GM18861 (cell line): ENCODE data around the gene CCDC3.

Experiments
- ATAC-seq: cut with Tn5 transposase; IDR thresholded peaks from one replicate; pipeline ENCODE4 v1.9.1; 2021; ENCODE audit not compliant: unreplicated experiment

Gene CCDC3

DNA sequence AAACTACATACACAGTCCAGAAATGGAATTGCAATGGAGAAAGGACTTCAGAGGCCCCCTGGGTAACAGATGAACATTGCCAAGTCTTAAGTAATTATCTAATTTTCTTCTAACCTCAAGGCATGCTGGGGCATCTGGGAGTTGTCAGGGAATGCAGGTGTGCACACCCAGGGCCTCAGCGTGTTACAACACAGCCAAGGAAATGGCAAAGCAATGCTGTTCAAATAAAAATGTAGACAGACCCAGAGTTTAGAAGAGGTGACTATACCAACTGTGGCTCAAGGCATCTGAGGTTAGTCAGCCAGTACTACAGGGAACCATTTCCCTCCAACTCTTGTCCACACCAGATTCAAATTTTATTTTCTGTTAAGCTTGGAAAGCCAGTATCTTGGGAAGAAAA lies 73.6 kb downstream of the CCDC3 start:
- no peak for ATAC-seq

GRCh38 chr10:12925845-12926244 lies 75.7 kb downstream of the CCDC3 start:
- no peak for ATAC-seq

DNA sequence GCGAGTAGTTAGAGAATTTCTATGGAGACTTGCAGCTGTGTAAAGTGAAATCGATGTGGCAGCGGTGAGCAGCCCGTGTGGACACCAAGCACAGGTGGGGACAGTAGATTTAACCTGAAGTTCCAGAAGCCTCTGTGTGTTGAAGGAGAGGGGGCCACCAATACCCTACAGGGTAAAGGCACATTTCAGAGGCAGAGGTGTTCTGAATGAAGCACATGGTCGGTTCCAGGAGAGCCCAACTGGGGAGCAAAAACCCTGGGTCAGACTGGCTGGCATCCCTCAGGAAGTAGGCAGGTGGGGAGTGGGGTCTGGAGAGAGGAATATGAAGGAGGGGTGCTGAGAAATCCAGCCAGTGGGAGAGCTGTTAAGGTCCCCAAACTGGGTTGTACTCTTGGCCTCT lies 76.6 kb downstream of the CCDC3 start:
- no peak for ATAC-seq

GRCh38 chr10:12922117-12922900 lies 79.2 kb downstream of the CCDC3 start:
- no peak for ATAC-seq

DNA sequence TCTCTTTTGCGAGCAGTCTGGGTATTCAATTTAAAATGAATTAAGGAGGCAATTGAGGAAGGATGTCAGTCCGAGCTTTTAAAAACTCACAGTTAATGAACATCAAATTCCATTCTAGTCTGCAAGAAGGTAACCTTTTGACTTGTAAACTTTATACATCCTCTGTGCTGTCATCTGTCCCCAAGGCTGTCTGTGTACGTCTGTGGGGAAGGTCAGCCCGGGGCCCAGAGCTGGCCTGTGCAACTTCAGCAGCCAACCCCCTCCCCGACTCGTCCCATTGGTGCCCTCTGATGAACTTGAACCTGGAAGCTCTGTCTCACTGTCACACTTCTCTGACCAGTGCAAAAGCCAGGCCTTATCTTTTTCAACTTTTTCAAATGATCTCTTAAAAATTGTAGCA lies 80.3 kb downstream of the CCDC3 start:
- ATAC-seq: no peak

DNA sequence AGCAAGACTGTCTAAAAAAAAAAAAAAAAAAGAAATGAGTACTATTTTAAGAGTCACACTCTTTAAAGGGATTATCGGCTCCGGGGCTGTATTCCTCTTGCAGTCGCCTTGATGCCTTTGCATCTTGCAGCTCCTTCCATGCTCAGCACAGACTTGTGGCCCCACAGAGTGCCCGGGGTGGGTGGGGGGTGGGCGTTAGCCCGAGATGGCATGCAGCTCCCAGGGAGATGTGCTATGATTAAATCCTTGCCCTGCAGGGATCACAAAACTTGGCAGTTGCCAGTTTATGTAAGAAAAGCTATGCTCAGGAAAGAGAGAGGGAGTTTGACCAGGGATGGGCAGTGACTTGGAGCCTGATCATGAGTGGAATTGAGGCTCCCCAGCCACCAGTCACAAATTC lies 81.9 kb downstream of the CCDC3 start:
- no peak for ATAC-seq

DNA sequence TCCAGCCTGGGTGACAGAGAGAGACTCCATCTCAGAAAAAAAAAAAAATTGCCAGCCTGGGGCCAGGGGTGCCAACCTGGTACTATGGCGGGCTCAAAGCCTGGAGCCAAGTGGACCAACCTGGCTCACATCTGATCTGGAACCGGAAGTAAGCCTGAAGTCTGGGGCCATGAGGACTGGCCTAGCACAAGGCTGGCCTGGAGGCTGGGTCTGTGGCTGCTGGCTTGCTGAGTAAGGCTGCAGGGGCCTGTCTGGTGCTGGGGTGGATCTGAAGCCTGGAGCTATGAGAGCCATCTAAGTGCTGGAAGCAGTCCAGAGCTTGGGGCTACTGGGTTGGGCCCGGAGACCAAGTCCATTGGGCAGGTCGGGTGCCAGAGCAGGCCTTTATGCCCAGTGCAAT lies 84.9 kb downstream of the CCDC3 start:
- no peak for ATAC-seq

- ATAC-seq: no peak
Measured at GRCh38 chr10:12915637-12916168, 85.8 kb downstream of the CCDC3 start.

DNA sequence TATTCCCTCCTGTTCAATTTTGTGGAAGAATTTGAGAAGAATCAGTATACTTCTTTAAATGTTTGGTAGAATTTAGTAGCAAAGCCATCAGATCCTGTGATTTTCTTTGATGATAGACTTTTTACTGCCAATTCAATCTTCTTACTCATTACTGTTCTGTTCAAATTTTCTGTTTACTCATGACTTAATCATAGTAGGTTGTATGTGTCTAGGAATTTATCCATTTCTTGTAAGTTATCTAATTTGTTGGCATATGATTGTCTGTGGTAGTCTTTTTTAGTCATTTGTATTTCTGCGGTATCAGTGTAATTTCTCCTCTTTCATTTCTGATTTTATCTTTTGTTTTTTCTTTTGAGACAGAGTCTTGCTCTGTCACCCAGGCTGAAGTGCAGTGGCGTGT lies 87.4 kb downstream of the CCDC3 start:
- ATAC-seq: no peak

DNA sequence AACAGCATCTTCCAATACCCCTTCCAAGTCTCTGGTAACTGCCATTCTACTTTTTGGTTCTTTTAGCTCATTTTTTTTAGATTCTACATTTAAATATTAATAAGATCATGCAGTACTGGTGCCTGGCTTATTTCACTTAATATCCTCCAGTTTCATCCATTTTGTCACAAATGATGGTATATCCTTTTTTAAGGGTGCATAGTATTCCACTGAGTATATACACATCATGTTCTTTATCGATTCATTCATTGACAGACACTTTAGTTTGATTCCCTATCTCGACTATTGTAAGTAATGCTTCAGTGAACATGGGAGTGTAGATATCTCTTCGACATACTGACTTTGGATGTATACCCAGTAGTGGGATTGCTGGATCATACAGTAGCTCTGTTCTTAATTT lies 89.7 kb downstream of the CCDC3 start:
- ATAC-seq: no peak

DNA sequence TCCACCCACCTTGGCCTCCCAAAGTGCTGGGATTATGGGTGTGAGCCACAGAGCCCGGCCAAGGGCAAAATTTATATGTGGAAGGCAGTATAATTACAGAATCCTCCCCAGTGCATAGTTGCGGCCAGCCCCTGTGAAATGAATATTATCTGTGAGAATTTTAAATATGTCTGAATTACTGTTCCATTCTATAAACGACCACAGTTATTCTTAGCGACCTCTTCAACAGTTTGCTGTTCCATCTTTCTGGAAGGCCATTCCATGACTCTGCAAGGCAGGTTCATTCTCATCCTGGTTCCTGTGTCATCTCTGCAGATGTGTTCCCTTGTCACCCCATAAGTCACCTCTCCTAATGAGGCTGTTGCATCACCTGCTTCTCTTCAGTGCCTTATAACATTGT lies 90.7 kb downstream of the CCDC3 start:
- ATAC-seq: no peak

DNA sequence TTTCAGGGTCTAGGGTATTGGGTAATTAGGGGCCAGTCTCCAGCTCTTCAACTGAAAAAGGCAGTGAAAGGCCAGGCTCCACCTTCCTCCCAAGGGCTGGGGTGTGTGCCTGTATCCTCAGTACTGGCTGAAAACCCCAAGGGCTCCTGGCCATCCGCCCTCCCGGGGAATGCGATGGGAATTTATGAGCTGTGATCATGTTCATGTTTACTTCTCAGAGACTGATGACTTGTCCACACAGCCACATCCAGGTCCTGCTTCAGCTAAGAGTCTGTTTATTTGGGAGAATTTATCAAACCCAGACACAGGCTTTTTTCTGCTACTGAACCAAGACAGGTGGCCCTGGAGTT lies 91.7 kb downstream of the CCDC3 start:
- ATAC-seq: no peak

DNA sequence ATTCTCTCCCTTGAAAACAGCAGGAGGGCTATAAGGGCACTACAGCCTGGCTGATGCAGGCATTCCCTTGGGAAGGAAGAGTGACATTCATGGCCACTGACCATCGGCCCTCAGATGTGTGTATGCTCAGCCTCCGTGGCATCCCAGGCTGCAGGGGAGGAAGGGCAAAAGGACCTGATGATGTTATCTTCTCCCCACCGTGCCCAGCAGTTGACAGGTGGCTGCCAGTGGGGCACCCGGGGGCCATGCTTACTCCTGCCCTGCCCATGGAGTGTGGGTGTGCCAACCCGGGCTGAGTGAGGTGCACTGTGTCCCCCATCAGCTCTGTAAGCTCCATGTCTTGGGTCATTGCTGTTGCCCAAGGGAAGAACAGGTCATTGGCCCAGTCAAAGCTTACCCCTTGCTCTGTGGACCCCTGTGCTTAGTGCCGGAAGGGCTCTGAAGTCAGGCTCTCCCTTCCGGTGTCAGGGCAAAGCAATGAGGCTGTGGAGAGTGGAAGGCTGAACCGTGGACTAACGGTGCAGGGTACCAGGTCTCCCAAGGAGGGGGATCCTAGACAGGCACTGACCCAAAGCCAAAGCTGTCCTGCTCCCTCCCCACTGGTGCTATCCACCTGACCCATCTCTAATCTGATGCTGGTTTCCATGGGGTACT lies 92.2 kb downstream of the CCDC3 start:
- ATAC-seq: no peak

- no peak for ATAC-seq
Measured at GRCh38 chr10:12908773-12909172, 92.7 kb downstream of the CCDC3 start.

DNA sequence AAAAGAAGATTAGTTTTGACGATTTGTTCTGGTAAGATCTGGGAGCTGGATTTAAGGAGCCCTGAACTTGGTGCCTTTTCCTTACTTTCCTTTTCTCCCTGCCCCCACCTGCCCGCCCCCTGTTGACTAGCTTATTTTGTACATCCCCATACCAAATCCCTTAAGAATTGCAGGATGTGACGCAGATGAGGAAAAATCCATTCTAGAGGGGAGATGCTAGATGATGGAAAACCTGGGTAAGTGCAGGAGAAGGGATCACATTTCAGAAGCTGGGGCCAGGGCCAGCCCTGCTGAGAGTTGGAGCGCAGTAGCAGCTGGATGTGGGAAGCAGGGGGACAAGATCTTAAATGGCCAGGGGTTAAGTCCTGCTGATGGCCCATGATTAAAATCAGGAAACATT lies 93.9 kb downstream of the CCDC3 start:
- ATAC-seq: no peak

DNA sequence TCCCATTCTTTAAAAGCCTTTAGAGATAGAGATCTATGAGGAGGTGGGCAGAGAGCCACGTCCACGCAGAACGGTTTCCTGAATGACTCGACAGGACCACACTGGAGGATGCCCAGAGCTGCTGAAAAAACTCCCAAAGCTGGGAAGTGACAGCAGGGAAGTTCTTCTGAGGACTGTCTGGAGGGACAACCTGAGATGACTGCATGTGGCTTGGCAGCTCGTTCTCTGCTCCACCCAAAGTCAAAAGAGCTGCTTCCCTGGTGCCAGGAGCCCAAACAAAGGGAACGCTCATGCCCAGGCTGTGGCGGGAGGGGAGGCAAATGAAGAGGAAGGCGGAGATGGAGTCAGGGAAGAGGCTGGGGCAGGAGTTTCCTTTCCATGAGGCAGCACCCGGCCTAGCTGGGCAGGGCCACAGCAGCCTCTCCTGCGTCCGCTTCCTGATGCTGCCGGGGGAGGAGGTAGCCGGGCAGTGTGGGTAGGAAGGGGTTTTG lies 95.4 kb downstream of the CCDC3 start:
- no peak for ATAC-seq

- ATAC-seq: no peak
Measured at GRCh38 chr10:12905067-12905466, 96.4 kb downstream of the CCDC3 start.

- ATAC-seq: no peak
Measured at GRCh38 chr10:12902851-12903358, 98.6 kb downstream of the CCDC3 start.

DNA sequence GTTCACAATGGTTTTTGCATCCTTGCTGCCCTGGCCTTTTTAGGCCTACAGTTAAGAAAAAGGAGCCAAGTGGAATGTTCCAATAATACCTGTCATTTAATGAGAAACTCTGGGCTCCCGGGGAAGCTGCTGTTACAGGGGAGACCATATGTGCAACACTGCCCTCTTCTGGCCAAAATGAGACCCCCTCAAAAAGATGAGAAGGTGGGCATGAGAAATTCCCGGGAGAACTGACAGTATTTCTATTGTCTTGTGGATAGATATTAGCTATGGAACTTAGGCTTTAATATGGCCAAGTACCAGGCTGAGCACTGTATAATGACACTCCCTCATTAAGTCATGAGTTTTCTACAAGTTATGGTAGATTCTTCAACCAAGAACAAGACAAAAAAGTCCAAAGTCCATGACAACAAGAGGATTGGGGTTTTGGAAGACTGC lies 99.4 kb downstream of the CCDC3 start:
- ATAC-seq: no peak

DNA sequence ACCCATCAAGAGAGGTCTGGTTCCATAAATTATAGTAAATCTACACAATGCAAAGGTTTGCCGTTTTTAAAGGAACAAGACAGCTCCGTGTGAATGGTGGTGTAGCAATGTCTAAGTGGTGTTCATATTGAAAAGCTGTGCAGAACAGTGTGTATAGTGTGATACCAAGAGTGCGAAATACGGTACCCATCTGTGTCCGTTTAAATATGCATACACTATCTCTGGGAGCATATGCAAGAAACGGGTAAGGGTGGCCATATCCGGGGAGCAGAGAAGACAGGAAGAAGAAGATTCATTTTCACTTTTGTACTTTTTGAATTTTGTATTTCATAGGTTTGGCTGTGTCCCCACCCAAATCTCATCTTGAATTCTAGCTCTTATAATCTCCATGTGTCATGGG lies 102.0 kb downstream of the CCDC3 start:
- no peak for ATAC-seq

GRCh38 chr10:12898271-12898670 lies 103.2 kb downstream of the CCDC3 start:
- no peak for ATAC-seq

DNA sequence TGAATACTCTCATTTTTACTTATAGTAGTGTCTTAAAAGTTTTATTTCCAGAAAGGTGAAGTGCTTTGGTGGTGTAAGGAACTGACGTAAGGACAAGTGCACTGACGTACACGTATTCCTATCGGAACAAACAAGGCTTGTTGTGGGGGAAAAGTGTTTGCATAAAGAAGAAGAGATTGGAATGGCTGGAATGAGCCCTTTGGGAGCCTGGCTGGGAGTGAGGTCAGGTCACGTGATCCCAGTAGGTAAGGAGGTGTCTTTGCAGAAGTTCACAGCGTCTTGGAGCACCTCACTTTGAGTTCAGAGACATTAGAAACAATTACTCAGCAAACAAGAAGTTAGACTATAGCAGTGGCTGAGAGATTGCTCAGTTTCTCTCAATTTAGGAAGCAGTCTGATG lies 104.2 kb downstream of the CCDC3 start:
- no peak for ATAC-seq
